ENCODE measurements around the gene DYNC2H1.

DNA sequence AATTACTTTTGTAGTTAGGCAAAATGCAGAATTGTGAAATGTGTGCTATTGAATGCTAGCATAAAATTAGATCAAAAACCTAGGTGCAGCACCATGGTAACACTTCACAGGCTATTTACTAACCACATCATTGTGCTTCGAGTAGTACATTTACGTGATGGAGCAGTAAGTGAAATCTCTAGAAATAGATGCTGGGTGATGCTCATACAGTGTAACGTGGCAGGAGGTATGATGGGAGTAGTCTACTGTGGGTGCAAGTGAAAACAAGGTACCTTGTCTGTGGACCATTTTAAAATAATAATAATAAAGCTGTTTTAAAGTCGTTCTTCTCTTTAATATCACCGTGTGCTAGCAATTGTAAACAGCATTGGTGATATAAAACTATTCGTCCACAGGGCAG is 132.3 kb downstream of the DYNC2H1 start:
- TF ChIP-seq, protein P1, sequence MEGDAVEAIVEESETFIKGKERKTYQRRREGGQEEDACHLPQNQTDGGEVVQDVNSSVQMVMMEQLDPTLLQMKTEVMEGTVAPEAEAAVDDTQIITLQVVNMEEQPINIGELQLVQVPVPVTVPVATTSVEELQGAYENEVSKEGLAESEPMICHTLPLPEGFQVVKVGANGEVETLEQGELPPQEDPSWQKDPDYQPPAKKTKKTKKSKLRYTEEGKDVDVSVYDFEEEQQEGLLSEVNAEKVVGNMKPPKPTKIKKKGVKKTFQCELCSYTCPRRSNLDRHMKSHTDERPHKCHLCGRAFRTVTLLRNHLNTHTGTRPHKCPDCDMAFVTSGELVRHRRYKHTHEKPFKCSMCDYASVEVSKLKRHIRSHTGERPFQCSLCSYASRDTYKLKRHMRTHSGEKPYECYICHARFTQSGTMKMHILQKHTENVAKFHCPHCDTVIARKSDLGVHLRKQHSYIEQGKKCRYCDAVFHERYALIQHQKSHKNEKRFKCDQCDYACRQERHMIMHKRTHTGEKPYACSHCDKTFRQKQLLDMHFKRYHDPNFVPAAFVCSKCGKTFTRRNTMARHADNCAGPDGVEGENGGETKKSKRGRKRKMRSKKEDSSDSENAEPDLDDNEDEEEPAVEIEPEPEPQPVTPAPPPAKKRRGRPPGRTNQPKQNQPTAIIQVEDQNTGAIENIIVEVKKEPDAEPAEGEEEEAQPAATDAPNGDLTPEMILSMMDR (conservative IDR thresholded peaks at IDR 0.05) = no peak
- TF ChIP-seq ZFX (IDR thresholded peaks at IDR 0.05) = no peak

All from C4-2B (cell line).